ENCODE results near the gene ADPRM. TPM values are rescaled to one million over a fixed set of nuclear protein-coding genes. Genes with fewer than 3 reads are reported as not detected.

ADPRM gene
- total RNA-seq, 1 donor from 2014 or later: 8.9 TPM

- H3K4me3 ChIP-seq: no peak overlapping the region
- Mint-ChIP-seq H3K4me1 (no peaks in the 10 kb centered on the region), H3K27ac (no peak overlapping the region), H3K27me3 (ENCODE audit: insufficient read depth, low read depth) (no peaks in the 10 kb centered on the region), H3K4me3 (no peak overlapping the region), H3K36me3 (peaks cover 11% of the 10 kb centered on the region), H3K9me3 (no peaks in the 10 kb centered on the region)
- H3K27ac ChIP-seq: no peak overlapping the region
- H4K20me1 ChIP-seq (ENCODE audit: low read depth): no peaks in the 10 kb centered on the region
- H3F3A ChIP-seq (ENCODE audit: low read depth): no peaks in the 10 kb centered on the region
- TF ChIP-seq, protein P1, sequence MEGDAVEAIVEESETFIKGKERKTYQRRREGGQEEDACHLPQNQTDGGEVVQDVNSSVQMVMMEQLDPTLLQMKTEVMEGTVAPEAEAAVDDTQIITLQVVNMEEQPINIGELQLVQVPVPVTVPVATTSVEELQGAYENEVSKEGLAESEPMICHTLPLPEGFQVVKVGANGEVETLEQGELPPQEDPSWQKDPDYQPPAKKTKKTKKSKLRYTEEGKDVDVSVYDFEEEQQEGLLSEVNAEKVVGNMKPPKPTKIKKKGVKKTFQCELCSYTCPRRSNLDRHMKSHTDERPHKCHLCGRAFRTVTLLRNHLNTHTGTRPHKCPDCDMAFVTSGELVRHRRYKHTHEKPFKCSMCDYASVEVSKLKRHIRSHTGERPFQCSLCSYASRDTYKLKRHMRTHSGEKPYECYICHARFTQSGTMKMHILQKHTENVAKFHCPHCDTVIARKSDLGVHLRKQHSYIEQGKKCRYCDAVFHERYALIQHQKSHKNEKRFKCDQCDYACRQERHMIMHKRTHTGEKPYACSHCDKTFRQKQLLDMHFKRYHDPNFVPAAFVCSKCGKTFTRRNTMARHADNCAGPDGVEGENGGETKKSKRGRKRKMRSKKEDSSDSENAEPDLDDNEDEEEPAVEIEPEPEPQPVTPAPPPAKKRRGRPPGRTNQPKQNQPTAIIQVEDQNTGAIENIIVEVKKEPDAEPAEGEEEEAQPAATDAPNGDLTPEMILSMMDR (IDR thresholded peaks at IDR 0.05): no peak
- TF ChIP-seq EZH2 (IDR thresholded peaks at IDR 0.05) (no peak), EZH2phosphoT487 (IDR thresholded peaks at IDR 0.05) (no peak)
- H3K79me2 ChIP-seq (ENCODE audit: low read depth): no peaks in the 10 kb centered on the region
- no peak overlapping the region for H3K4me2 ChIP-seq
- H3K4me1 ChIP-seq: no peaks in the 10 kb centered on the region
- no peak overlapping the region for H3K9ac ChIP-seq
- H2AFZ ChIP-seq (replicated peaks): no peak overlapping the region
- H3K36me3 ChIP-seq: no peaks in the 10 kb centered on the region
- no peaks in the 10 kb centered on the region for H3K27me3 ChIP-seq
- DNase-seq (ENCODE audit: low spot score): no peak
- no peaks in the 10 kb centered on the region for H3K9me3 ChIP-seq (ENCODE audit: low read depth)
Measured at GRCh38 chr17:10713318-10713717, 15.9 kb downstream of the ADPRM start.

- TF ChIP-seq EZH2 (IDR thresholded peaks at IDR 0.05): no peak
- no peak for TF ChIP-seq EZH2phosphoT487 (IDR thresholded peaks at IDR 0.05)
- TF ChIP-seq, protein P1 (IDR thresholded peaks at IDR 0.05): no peak
- no peaks in the 10 kb centered on the region for H3K9me3 Mint-ChIP-seq
- Histone ChIP-seq H2AFZ (replicated peaks) (no peak overlapping the region), H3K9ac (no peak overlapping the region), H3K36me3 (no peaks in the 10 kb centered on the region), H3K9me3 (ENCODE audit: low read depth) (no peaks in the 10 kb centered on the region), H3K4me1 (no peaks in the 10 kb centered on the region), H3K79me2 (ENCODE audit: low read depth) (no peaks in the 10 kb centered on the region), H3K27ac (no peak overlapping the region), H3F3A (ENCODE audit: low read depth) (no peaks in the 10 kb centered on the region), H3K27me3 (no peaks in the 10 kb centered on the region), H3K4me2 (no peak overlapping the region), H4K20me1 (ENCODE audit: low read depth) (no peaks in the 10 kb centered on the region), H3K4me3 (no peak overlapping the region)
- H3K4me1 Mint-ChIP-seq: no peaks in the 10 kb centered on the region
- H3K27me3 Mint-ChIP-seq (ENCODE audit: insufficient read depth, low read depth): no peaks in the 10 kb centered on the region
- DNase-seq (ENCODE audit: low spot score): no peak
- H3K4me3 Mint-ChIP-seq: no peak overlapping the region
- H3K27ac Mint-ChIP-seq: no peak overlapping the region
- H3K36me3 Mint-ChIP-seq: peaks cover 3% of the 10 kb centered on the region
Measured at GRCh38 chr17:10716218-10716617, 18.8 kb downstream of the ADPRM start.

DNA sequence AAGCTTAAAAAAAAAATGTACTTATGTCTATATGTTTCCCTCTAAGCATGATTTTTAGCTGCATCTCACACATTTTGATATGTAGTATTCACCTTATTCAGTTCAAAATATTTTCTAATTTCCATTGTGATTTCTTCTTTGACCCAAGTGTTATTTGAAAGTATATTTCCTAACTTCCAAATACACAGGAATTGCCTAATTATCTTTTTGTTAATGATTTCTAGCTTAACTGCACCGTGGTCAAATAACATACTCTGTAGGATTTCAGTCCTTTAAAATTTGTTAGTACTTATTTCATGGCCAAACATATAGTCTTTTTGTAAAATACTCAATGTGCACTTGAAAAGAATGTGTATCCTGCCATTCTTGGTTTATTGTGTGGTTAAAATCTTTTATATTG lies 21.2 kb downstream of the ADPRM start:
- Mint-ChIP-seq H3K9me3 (no peaks in the 10 kb centered on the region), H3K27me3 (ENCODE audit: insufficient read depth, low read depth) (no peaks in the 10 kb centered on the region), H3K27ac (no peak overlapping the region), H3K36me3 (no peaks in the 10 kb centered on the region), H3K4me1 (no peaks in the 10 kb centered on the region), H3K4me3 (no peak overlapping the region)
- Histone ChIP-seq H3K36me3 (no peaks in the 10 kb centered on the region), H2AFZ (replicated peaks) (no peak overlapping the region), H3K4me2 (no peak overlapping the region), H3K27me3 (no peaks in the 10 kb centered on the region), H4K20me1 (ENCODE audit: low read depth) (no peaks in the 10 kb centered on the region), H3K27ac (no peak overlapping the region), H3K4me3 (no peak overlapping the region), H3K4me1 (no peaks in the 10 kb centered on the region), H3K9me3 (ENCODE audit: low read depth) (no peaks in the 10 kb centered on the region), H3F3A (ENCODE audit: low read depth) (no peaks in the 10 kb centered on the region), H3K9ac (no peak overlapping the region), H3K79me2 (ENCODE audit: low read depth) (no peaks in the 10 kb centered on the region)
- no peak for DNase-seq (ENCODE audit: low spot score)
- TF ChIP-seq EZH2phosphoT487 (IDR thresholded peaks at IDR 0.05): no peak
- no peak for TF ChIP-seq EZH2 (IDR thresholded peaks at IDR 0.05)
- TF ChIP-seq, protein P1 (IDR thresholded peaks at IDR 0.05): no peak

Data from neural progenitor cell (in vitro differentiated cells).